ENCODE data around the gene MEFV.

- TF ChIP-seq CTCF (IDR thresholded peaks at IDR 0.05): no peak
- TF ChIP-seq POLR2A (IDR thresholded peaks at IDR 0.05): no peak
These were observed 62.9 kb downstream of the MEFV start for GRCh38 chr16:3193221-3194212.
